ENCODE results near the gene SLBP.
A peak's percentile ranks its signal among the peaks of the same experiment; 100 is the strongest.
"Not testable (repeated sequence)": the region's sequence is repeated elsewhere in the genome, so short reads cannot be mapped to it uniquely, and the experiment has no call there.

SLBP gene

DNA sequence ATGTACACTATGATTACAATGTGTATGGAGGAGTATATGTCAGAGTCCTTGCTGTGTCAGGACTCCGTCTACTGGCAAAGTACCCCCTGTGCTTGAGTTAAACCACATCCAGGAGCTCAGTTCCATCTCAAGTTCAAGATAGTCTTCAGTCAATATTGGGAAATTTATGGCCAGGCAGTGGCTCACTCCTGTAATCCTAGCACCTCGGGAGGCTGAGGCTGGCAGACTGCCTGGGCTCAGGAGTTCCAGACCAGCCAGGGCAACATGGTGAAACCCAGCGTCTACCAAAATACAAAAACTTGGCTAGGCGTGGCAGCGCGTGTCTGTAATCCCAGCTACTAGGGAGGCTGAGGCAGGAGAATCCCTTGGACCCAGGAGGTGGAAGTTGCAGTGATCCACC lies 5.8 kb downstream of the SLBP start:
- DNase-seq (ENCODE audit: insufficient read length, low spot score) (no peak), FAIRE-seq (no peak)
- TF ChIP-seq, protein P1, sequence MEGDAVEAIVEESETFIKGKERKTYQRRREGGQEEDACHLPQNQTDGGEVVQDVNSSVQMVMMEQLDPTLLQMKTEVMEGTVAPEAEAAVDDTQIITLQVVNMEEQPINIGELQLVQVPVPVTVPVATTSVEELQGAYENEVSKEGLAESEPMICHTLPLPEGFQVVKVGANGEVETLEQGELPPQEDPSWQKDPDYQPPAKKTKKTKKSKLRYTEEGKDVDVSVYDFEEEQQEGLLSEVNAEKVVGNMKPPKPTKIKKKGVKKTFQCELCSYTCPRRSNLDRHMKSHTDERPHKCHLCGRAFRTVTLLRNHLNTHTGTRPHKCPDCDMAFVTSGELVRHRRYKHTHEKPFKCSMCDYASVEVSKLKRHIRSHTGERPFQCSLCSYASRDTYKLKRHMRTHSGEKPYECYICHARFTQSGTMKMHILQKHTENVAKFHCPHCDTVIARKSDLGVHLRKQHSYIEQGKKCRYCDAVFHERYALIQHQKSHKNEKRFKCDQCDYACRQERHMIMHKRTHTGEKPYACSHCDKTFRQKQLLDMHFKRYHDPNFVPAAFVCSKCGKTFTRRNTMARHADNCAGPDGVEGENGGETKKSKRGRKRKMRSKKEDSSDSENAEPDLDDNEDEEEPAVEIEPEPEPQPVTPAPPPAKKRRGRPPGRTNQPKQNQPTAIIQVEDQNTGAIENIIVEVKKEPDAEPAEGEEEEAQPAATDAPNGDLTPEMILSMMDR (IDR thresholded peaks at IDR 0.05; ENCODE audit: insufficient read depth, missing control alignments) = no peak

DNA sequence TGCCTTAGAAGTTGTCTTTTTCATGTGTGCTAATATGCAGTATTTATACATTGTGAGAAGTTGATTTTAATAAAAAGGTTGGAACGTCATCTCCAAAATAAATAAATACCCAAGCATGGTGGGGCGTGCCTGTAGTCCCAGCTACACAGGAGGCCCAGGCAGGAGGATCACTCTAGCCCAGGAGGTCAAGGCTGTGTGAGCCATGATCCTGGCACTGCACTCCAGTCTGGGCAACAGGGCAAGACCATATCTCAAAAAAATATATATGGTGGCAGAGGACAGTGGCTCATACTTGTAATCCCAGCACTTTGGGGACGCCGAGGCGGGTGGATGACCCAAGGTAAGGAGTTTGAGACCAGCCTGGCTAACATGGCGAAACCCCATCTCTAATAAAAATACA lies 6.4 kb downstream of the SLBP start:
- FAIRE-seq = no peak
- TF ChIP-seq, protein P1 (IDR thresholded peaks at IDR 0.05; ENCODE audit: insufficient read depth, missing control alignments) = no peak
- DNase-seq (ENCODE audit: insufficient read length, low spot score) = no peak

DNA sequence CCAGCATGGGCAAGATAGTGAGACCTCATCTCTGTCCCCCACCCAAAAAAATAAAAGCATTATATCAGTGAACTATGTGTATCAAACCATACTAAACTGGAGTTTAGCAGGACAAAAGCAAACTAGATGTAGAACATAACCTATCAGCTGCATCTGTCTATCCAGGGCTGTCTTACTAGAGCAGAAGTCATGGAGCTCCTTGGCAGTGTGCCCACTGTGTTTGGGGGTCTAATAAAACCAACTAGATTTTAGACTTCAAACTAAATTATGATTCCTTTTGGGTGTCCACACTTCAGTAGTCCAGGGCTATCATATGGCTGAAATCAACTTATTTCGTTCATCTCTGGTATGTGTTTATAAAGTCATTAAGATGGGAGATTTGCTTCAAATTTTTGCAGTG lies 8.3 kb downstream of the SLBP start:
- TF ChIP-seq, protein P1 (IDR thresholded peaks at IDR 0.05; ENCODE audit: insufficient read depth, missing control alignments) = no peak
- DNase-seq (ENCODE audit: insufficient read length, low spot score) = no peak
- no peak for FAIRE-seq

DNA sequence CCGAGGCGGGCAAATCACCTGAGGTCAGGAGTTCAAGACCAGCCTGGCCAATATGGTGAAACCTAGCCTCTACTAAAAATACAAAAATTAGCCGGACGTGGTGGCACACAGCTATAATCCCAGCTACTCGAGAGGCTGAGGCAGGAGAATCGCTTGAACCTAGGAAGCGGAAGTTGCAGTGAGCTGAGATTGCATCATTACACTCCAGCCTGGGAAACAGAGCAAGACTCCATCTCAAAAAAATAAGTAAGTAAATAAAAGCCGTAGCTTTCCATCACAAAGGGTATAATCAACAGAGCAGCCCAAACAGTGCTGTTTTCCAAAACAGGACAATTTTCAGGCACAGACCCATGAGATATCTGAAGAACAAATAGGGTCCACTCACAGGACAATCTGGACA lies 10.4 kb downstream of the SLBP start:
- not testable (repeated sequence) for DNase-seq (ENCODE audit: insufficient read length, low spot score); FAIRE-seq

DNA sequence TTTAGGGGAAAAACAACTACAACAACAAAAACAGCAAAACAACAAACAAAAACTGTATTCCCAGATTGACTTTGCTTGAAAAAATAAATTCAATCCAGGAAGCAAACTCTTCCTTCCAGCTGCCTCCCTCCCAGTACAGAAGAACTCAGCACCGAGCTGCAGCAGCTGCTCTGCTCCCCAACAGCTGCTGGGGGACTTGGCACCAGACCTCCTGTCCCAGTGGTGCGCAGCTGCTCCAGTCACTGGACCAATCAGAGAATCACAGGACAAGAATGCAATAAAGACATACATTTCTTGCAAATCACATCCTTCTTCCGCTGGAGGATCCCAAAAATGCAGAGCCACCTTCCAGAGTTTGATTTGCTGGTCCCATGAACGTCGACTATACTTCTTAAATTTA lies 16.2 kb downstream of the SLBP start:
- TF ChIP-seq, protein P1 (IDR thresholded peaks at IDR 0.05; ENCODE audit: insufficient read depth, missing control alignments) = no peak
- no peak for FAIRE-seq
- DNase-seq (ENCODE audit: insufficient read length, low spot score) = no peak

DNA sequence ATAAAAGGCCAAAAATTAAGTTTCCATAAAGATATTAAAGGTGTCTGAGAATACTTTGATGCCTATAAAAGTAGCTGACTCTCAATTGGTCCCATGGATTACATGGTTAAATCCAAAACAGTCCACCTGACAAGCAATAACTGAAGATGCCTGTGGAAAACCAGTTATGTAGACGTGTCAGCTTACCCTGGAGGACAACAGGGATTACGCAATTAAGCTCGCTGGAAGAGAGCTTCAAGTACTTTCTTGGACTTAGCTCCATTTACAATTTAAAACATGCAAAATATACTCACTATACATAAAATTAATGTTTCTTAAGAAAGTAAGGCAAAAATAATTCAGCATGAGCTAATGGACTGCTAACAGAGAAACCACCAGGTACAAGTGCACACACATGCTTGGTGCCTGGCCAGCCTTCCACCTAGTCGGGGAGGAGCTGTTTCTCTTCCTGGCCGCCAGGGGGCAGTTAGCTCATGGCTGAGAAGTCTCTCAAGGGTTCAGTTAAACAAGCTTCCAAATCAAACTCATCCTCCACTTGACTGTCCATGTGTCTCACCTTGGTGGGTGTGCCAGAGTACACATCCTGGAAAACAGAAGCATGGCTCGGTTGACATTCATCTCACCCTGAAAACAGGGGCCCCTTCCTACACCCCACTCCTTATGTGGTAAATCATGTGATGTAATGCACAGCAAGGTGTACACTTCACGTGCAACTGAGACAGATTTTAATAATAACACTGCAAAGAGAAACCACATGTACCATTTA lies 18.8 kb downstream of the SLBP start:
- DNase-seq (ENCODE audit: insufficient read length, low spot score) (no peak), FAIRE-seq (no peak)
- TF ChIP-seq, protein P1 (IDR thresholded peaks at IDR 0.05; ENCODE audit: insufficient read depth, missing control alignments) = peak; percentile 93

DNA sequence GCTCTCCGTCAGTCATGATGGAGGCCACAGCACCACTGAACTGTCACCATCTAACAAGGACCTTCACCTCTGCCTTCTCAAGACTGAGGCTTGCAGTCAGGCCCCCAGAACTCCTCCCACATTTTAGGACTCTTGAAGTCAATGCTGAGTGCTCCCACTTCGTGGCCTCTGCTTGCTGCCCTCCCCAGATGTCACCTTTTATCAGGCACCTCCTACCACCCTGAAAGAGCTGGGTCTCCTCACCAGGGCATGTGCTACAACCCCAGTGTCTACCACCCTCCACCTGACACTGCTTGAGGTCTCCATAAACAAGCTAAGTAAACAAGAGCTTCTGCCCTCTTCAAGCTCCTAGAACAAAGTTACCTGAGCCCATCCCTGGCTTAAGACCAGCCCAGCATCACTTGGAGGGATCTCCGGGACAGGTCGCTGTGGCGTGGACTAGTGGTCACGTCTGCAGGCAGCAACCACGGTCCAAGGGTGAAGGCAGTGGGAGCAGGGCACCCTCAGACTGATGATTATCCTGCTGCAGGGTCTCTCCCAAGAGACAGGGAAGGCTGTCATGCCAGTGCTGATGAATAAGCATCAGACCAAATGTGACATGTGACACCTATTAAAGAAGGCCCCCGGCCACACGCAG lies 20.3 kb downstream of the SLBP start:
- FAIRE-seq (no peak), DNase-seq (ENCODE audit: insufficient read length, low spot score) (no peak)
- TF ChIP-seq, protein P1 (IDR thresholded peaks at IDR 0.05; ENCODE audit: insufficient read depth, missing control alignments) = no peak
